Ectodermal cell (in vitro differentiated cells): Measurements from ENCODE around the gene CEP95. TPM values are rescaled to one million over a fixed set of nuclear protein-coding genes. Genes with fewer than 3 reads are reported as not detected.
"Not testable (repeated sequence)": the region's sequence is repeated elsewhere in the genome, so short reads cannot be mapped to it uniquely, and the experiment has no call there.

ENCODE experiments used
- H3K27ac ChIP-seq: 2 replicates; pipeline ENCODE4 v1.7.0; 2013; ENCODE audit warnings: mild to moderate bottlenecking, low read depth, low read length; ENCODE audit not compliant: insufficient read depth, poor library complexity, severe bottlenecking
- H3K27me3 ChIP-seq: 2 replicates; pipeline ENCODE4 v1.7.0; 2013; ENCODE audit warnings: mild to moderate bottlenecking, low read length; ENCODE audit not compliant: insufficient read depth, control insufficient read depth, poor library complexity, severe bottlenecking
- H3K36me3 ChIP-seq: one replicate; pipeline ENCODE4 v1.7.0; 2013; ENCODE audit warnings: low read length; ENCODE audit not compliant: control insufficient read depth, insufficient read depth
- H3K4me1 ChIP-seq: one replicate; pipeline ENCODE4 v1.7.0; 2013; ENCODE audit warnings: low read length; ENCODE audit not compliant: control insufficient read depth, insufficient read depth
- H3K4me3 ChIP-seq: 2 replicates; pipeline ENCODE4 v1.7.0; 2013; ENCODE audit warnings: low read depth, low read length, control low read depth; ENCODE audit not compliant: insufficient read depth
- H3K9me3 ChIP-seq: 2 replicates; pipeline ENCODE4 v1.7.0; 2013; ENCODE audit warnings: mild to moderate bottlenecking, low read length, moderate library complexity; ENCODE audit not compliant: control insufficient read depth
- WGBS, 2 experiments: methylation state at CpG; one replicate each; pipeline ENCODE4 v1.1.7; 2013; ENCODE audit warnings: missing lambda C conversion rate in 2 of 2; 5-methylcytosine and 5-hydroxymethylcytosine counted together
- polyA plus RNA-seq, 4 experiments: library from polyadenylated mRNA; stranded (reverse); fragments of 50-300 nt; gene quantifications; one replicate each; pipeline ENCODE4 v1.2.3, GENCODE V29; 2013

Gene CEP95
- polyA plus RNA-seq (2013, experiment 1 of 4), result 85.3 TPM
- 74.5 TPM for polyA plus RNA-seq (2013, experiment 2 of 4)
- polyA plus RNA-seq (2013, experiment 3 of 4), result 68.4 TPM
- 75.9 TPM for polyA plus RNA-seq (2013, experiment 4 of 4)

- H3K27me3 ChIP-seq, result no peaks in the 10 kb centered on the region
- H3K4me1 ChIP-seq, result peaks cover 10% of the 10 kb centered on the region
- peak within 1 kb of the TSS; percentile 97 for H3K27ac ChIP-seq
- no peaks in the 10 kb centered on the region for H3K9me3 ChIP-seq
- peaks cover 26% of the 10 kb centered on the region for H3K36me3 ChIP-seq
- 0% methylated on average over 77 of the region's 77 CpGs for WGBS, 2 experiments
- H3K4me3 ChIP-seq, result peak within 1 kb of the TSS; percentile 97
Observed at GRCh38 chr17:64506576-64507412, at the start of gene CEP95. Gene CEP95, plus strand, starts transcription at chr17:64506977. Its CDS starts 121 bp downstream, at chr17:64507098.

GRCh38 chr17:64457156-64457555, 49.6 kb upstream of the CEP95 start:
- no peaks in the 10 kb centered on the region for H3K4me1 ChIP-seq
- H3K36me3 ChIP-seq, result no peaks in the 10 kb centered on the region
- H3K4me3 ChIP-seq, result no peak overlapping the region
- no peaks in the 10 kb centered on the region for H3K27me3 ChIP-seq
- no peaks in the 10 kb centered on the region for H3K9me3 ChIP-seq
- no peak overlapping the region for H3K27ac ChIP-seq
- 86 to 93% methylated on average over 7 of the region's 7 CpGs for WGBS, 2 experiments

- no peaks in the 10 kb centered on the region for H3K36me3 ChIP-seq
- no peaks in the 10 kb centered on the region for H3K9me3 ChIP-seq
- no peak overlapping the region for H3K4me3 ChIP-seq
- H3K4me1 ChIP-seq, result no peaks in the 10 kb centered on the region
- no peaks in the 10 kb centered on the region for H3K27me3 ChIP-seq
- no peak overlapping the region for H3K27ac ChIP-seq
- 86 to 91% methylated on average over 8 of the region's 8 CpGs for WGBS, 2 experiments
Observed at GRCh38 chr17:64458756-64459155, 48.0 kb upstream of the CEP95 start.

GRCh38 chr17:64459284-64459747, 47.5 kb upstream of the CEP95 start:
- H3K4me1 ChIP-seq, result no peaks in the 10 kb centered on the region
- H3K27me3 ChIP-seq, result no peaks in the 10 kb centered on the region
- 88 to 91% methylated on average over 6 of the region's 6 CpGs for WGBS, 2 experiments
- no peaks in the 10 kb centered on the region for H3K36me3 ChIP-seq
- H3K27ac ChIP-seq, result no peak overlapping the region
- H3K9me3 ChIP-seq, result no peaks in the 10 kb centered on the region
- no peak overlapping the region for H3K4me3 ChIP-seq

- not testable (repeated sequence) for H3K27ac ChIP-seq, H3K9me3 ChIP-seq, H3K36me3 ChIP-seq, H3K4me3 ChIP-seq, H3K27me3 ChIP-seq, H3K4me1 ChIP-seq
- WGBS, 2 experiments, result 95 to 96% methylated on average over 7 of the region's 7 CpGs
Observed at GRCh38 chr17:64459818-64460217, 47.0 kb upstream of the CEP95 start.

GRCh38 chr17:64460955-64461354, 45.8 kb upstream of the CEP95 start:
- no peak overlapping the region for H3K27ac ChIP-seq
- no peak overlapping the region for H3K4me3 ChIP-seq
- H3K27me3 ChIP-seq, result no peaks in the 10 kb centered on the region
- 93 to 94% methylated on average over 8 of the region's 8 CpGs for WGBS, 2 experiments
- no peaks in the 10 kb centered on the region for H3K4me1 ChIP-seq
- H3K9me3 ChIP-seq, result no peaks in the 10 kb centered on the region
- no peaks in the 10 kb centered on the region for H3K36me3 ChIP-seq

- Histone ChIP-seq H3K9me3 (no peaks in the 10 kb centered on the region), H3K4me1 (no peaks in the 10 kb centered on the region), H3K4me3 (no peak overlapping the region), H3K27me3 (no peaks in the 10 kb centered on the region), H3K27ac (no peak overlapping the region), H3K36me3 (no peaks in the 10 kb centered on the region)
- 97 to 99% methylated on average over 4 to 6 of the region's 6 CpGs for WGBS, 2 experiments
Observed at GRCh38 chr17:64461788-64462187, 45.0 kb upstream of the CEP95 start.

GRCh38 chr17:64466019-64466735, 40.6 kb upstream of the CEP95 start:
- H3K36me3 ChIP-seq, result no peaks in the 10 kb centered on the region
- no peak overlapping the region for H3K4me3 ChIP-seq
- H3K4me1 ChIP-seq, result no peaks in the 10 kb centered on the region
- H3K9me3 ChIP-seq, result no peaks in the 10 kb centered on the region
- no peak overlapping the region for H3K27ac ChIP-seq
- WGBS, 2 experiments, result 87% methylated on average over 9 of the region's 9 CpGs
- no peaks in the 10 kb centered on the region for H3K27me3 ChIP-seq

GRCh38 chr17:64466834-64467233, 39.9 kb upstream of the CEP95 start:
- H3K27ac ChIP-seq, result not testable (repeated sequence)

GRCh38 chr17:64470625-64471024, 36.2 kb upstream of the CEP95 start:
- Histone ChIP-seq H3K27ac (no peak overlapping the region), H3K9me3 (no peaks in the 10 kb centered on the region), H3K36me3 (no peaks in the 10 kb centered on the region), H3K4me3 (no peak overlapping the region), H3K27me3 (no peaks in the 10 kb centered on the region), H3K4me1 (no peaks in the 10 kb centered on the region)
- WGBS, 2 experiments, result 32 to 53% methylated on average over 4 of the region's 4 CpGs

More at GRCh38 chr17:64466834-64467233, 39.9 kb upstream of the CEP95 start:
- not testable (repeated sequence) for H3K4me3 ChIP-seq, H3K4me1 ChIP-seq, H3K9me3 ChIP-seq, H3K36me3 ChIP-seq, H3K27me3 ChIP-seq
- WGBS, 2 experiments, result 81 to 85% methylated on average over 1 of the region's 1 CpG
